HCT116 (cell line): ENCODE measurements around the gene THADA. TPM values are rescaled to one million over a fixed set of nuclear protein-coding genes. Genes with fewer than 3 reads are reported as not detected.

Source experiments
- ATAC-seq: fragments of 200-7000 bp; cut with Tn5 transposase; 2 replicates; pipeline ENCODE4 v1.9.1; 2020; ENCODE audit warnings: mild to moderate bottlenecking, moderate library complexity
- BruUV-seq: library from RNA; stranded (reverse); fragments of 400-500 nt; replicated peaks from 2 replicates; lab custom pipeline; 2021; lab: Mats Ljungman, UMichigan
- CTCF ChIA-PET: fragments of 300-600 bp; sonication (Branson Sonifier 250); formaldehyde crosslinking; loops from one replicate; lab custom pipeline; 2021; ENCODE audit warnings: antibody characterized with exemption; lab: Charles Lee
- POLR2A ChIA-PET: fragments of 300-600, 350-600 bp; sonication (Branson Sonifier 250); formaldehyde crosslinking; loops from one replicate; lab custom pipeline; 2021; ENCODE audit warnings: antibody characterized with exemption; lab: Charles Lee
- RAD21 ChIA-PET, 2 experiments: fragments of 300-600 bp; sonication (Branson Sonifier 250); formaldehyde crosslinking; loops; one replicate each; lab custom pipeline; 2023; ENCODE audit warnings: low total read pairs in 2 of 2; ENCODE audit not compliant: uncharacterized antibody in 2 of 2, unreplicated experiment in 2 of 2, low non-redundant PET in 1 of 2; lab: Charles Lee
- DNase-seq: peaks from one replicate; pipeline ENCODE4 v3.0.0-alpha.2; 2010; ENCODE audit warnings: low read depth, low spot score
- H2AFZ ChIP-seq: fragments of 200-600 bp; shearing (Covaris generic), sonication (generic); 2 replicates; pipeline ENCODE4 v1.6.1; 2017; ENCODE audit warnings: low read depth, mixed run types, mixed read lengths, antibody characterized with exemption, low read length; ENCODE audit not compliant: poor library complexity, severe bottlenecking
- H3K27ac ChIP-seq: 2 replicates; pipeline ENCODE4 v1.5.1; 2012; ENCODE audit warnings: low read depth, low read length
- H3K27me3 ChIP-seq: fragments of 200-600 bp; sonication (generic); 2 replicates; pipeline ENCODE4 v1.6.1; 2016; ENCODE audit warnings: mixed run types, low read length, mixed read lengths; ENCODE audit not compliant: insufficient read depth
- H3K36me3 ChIP-seq, 2 experiments: fragments of 200-500 bp in 1 of 2; fragments of 200-600 bp in 1 of 2; sonication (Bioruptor generic) in 1 of 2; sonication (generic) in 1 of 2; 2 replicates each; pipeline versions ENCODE4 v1.5.1 to v1.6.1; 2014 to 2016; ENCODE audit warnings: low read length in 2 of 2, inconsistent platforms in 1 of 2, mixed read lengths in 1 of 2, mixed run types in 1 of 2; ENCODE audit not compliant: insufficient read depth in 2 of 2, control insufficient read depth in 1 of 2
- H3K4me1 ChIP-seq, 2 experiments: fragments of 200-600 bp in 1 of 2; sonication (generic) in 1 of 2; 2 replicates each; pipeline versions ENCODE4 v1.5.1 to v1.6.1; 2012 to 2017; ENCODE audit warnings: low read length in 2 of 2, inconsistent platforms in 1 of 2, mild to moderate bottlenecking in 1 of 2, mixed read lengths in 1 of 2, mixed run types in 1 of 2, moderate library complexity in 1 of 2; ENCODE audit not compliant: insufficient read depth in 2 of 2, control insufficient read depth in 1 of 2
- H3K4me2 ChIP-seq: fragments of 200-600 bp; sonication (generic); 2 replicates; pipeline ENCODE4 v1.6.1; 2017; ENCODE audit warnings: mixed run types, low read length, mixed read lengths
- H3K4me3 ChIP-seq, 2 experiments: fragments of 200-600 bp in 1 of 2; sonication (generic) in 1 of 2; replicated peaks in 1 of 2; 2 replicates each; pipeline ENCODE4 v1.5.1; 2011 to 2016; ENCODE audit warnings: low read length in 2 of 2, control low read depth in 1 of 2, low read depth in 1 of 2, mild to moderate bottlenecking in 1 of 2, mixed read lengths in 1 of 2, mixed run types in 1 of 2
- H3K79me2 ChIP-seq: fragments of 200-600 bp; sonication (generic); 2 replicates; pipeline ENCODE4 v1.6.1; 2017; ENCODE audit warnings: mild to moderate bottlenecking, mixed run types, low read length, moderate library complexity, mixed read lengths; ENCODE audit not compliant: insufficient read depth
- H3K9ac ChIP-seq: fragments of 200-600 bp; sonication (generic); 2 replicates; pipeline ENCODE4 v1.6.1; 2016; ENCODE audit warnings: low read length, mixed read lengths
- H3K9me2 ChIP-seq: fragments of 200-600 bp; sonication (generic), shearing (Covaris generic); 2 replicates; pipeline ENCODE4 v1.6.1; 2017; ENCODE audit warnings: mixed run types, mild to moderate bottlenecking, moderate library complexity; ENCODE audit not compliant: insufficient read depth
- H3K9me3 ChIP-seq, 2 experiments: fragments of 200-500 bp in 1 of 2; fragments of 200-600 bp in 1 of 2; sonication (Bioruptor generic) in 1 of 2; sonication (generic) in 1 of 2; 2 replicates each; pipeline ENCODE4 v1.6.1; 2014 to 2017; ENCODE audit warnings: low read length in 2 of 2, mixed read lengths in 2 of 2, inconsistent platforms in 1 of 2, low read depth in 1 of 2, mild to moderate bottlenecking in 1 of 2, mixed run types in 1 of 2, moderate library complexity in 1 of 2; ENCODE audit not compliant: control insufficient read depth in 1 of 2, insufficient read depth in 1 of 2
- H4K20me1 ChIP-seq: fragments of 200-600 bp; sonication (generic), shearing (Covaris generic); 2 replicates; pipeline ENCODE4 v1.6.1; 2017; ENCODE audit warnings: mixed run types, mild to moderate bottlenecking, moderate library complexity; ENCODE audit not compliant: insufficient read depth
- ATF3 ChIP-seq: IDR thresholded peaks from 2 replicates; pipeline ENCODE4 v1.6.1; 2012
- CTCF ChIP-seq, 3 experiments: fragments of 200-600 bp in 1 of 3; sonication (generic) in 1 of 3; IDR thresholded peaks in 2 of 3; conservative IDR thresholded peaks in 1 of 3; 2 replicates each; pipeline ENCODE4 v1.5.1; 2012 to 2017; ENCODE audit warnings: low read depth in 2 of 3, low read length in 2 of 3, antibody characterized with exemption in 1 of 3, borderline replicate concordance in 1 of 3, control low read depth in 1 of 3, mild to moderate bottlenecking in 1 of 3, mixed read lengths in 1 of 3, mixed run types in 1 of 3, moderate library complexity in 1 of 3; ENCODE audit not compliant: insufficient read depth in 1 of 3
- EGR1 ChIP-seq: IDR thresholded peaks from 2 replicates; pipeline ENCODE4 v1.6.1; 2012; ENCODE audit warnings: low read depth
- EZH2 ChIP-seq: fragments of 200-600 bp; sonication (generic); IDR thresholded peaks from 2 replicates; pipeline ENCODE4 v1.6.1; 2017; ENCODE audit warnings: antibody characterized with exemption, mixed run types
- POLR2AphosphoS5 ChIP-seq: IDR thresholded peaks from 2 replicates; pipeline ENCODE4 v1.6.1; 2011; ENCODE audit warnings: mild to moderate bottlenecking, low read depth, low read length, moderate library complexity
- SRF ChIP-seq: IDR thresholded peaks from 2 replicates; pipeline ENCODE4 v1.6.1; 2012; ENCODE audit warnings: low read depth
- TCF7L2 ChIP-seq: IDR thresholded peaks from 2 replicates; pipeline ENCODE4 v1.7.0; 2011; ENCODE audit warnings: borderline replicate concordance, inconsistent platforms; ENCODE audit not compliant: insufficient read depth, insufficient read length; ENCODE audit errors: extremely low read depth
- ZFX ChIP-seq: fragments of 450-650 bp; IDR thresholded peaks from 2 replicates; pipeline ENCODE4 v1.6.1; 2017
- intact Hi-C: fragments of 100-400 bp; cut with micrococcal nuclease; formaldehyde crosslinking; loops from 2 replicates; pipeline ENCODE4 v1.10.0; 2022
- total RNA-seq: library from RNA; stranded (reverse); gene quantifications from one replicate; pipeline ENCODE4 v1.2.1, GENCODE V29; 2021; ENCODE audit not compliant: unreplicated experiment
- TF ChIP-seq, protein P1 (sequence below): IDR thresholded peaks from 2 replicates; pipeline ENCODE4 v1.6.1; 2011; ENCODE audit warnings: mild to moderate bottlenecking, low read length, moderate library complexity; ENCODE audit not compliant: insufficient replicate concordance; ENCODE audit errors: extremely low read depth

The THADA gene
- total RNA-seq, 1 experiment from 2014 or later: 30.7 TPM

DNA sequence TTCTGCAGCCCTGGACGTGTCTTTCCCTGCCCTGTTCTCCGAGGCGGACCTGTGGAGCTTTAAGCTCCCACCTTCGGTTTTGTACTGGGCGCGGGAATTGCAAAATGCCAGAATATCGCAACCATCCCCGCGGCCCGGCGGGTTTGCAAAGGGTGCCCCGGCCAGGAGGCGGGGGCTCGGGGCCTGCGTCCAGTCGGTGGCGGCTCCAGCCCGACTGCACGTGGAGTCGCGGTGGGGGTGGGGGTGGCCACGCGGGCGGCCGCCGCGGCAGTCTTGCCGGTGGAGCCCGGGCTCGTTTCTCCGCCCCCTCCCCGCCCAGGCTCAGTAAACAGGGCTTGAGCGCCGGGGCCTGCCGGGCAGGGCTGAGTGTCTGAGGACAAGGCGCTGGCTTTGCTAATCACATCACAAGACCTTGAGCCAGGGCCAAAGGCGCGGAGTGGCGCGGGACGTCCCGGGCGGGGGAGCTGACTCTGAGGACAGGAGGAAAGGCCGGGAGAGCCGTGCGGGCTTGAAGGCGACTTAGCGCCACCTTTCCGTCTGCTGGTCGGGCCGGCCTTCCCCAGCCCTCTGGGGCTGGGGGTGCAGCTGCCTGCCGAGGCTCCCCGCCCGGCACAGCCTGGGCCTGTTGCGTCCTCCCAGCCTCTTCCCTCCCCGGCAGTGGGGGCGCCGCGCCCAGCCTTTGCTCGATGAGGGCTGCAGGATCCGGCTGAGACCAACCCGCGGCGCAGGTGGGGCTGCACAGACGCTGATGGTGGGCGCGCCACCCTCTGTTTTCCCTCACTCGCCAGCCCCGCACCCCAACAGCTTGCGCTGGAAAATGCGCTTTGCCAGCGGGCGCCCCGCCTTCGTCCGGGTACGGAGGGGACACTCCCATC is 368.6 kb downstream of the THADA start:
- H3K9me2 ChIP-seq: no peaks in the 10 kb centered on the region
- peak overlapping the region; percentile 70 to 84 for H3K4me3 ChIP-seq
- H3K27me3 ChIP-seq: no peaks in the 10 kb centered on the region
- RAD21 ChIA-PET: interaction anchor here (0.5 to 1.6 kb wide), 6 partner anchors 9 to 558 kb away, joined by 3 to 5 read pairs (median 3); no protein-coding TSS in a partner anchor
- H3K4me2 ChIP-seq: peak overlapping the region; percentile 92
- peaks cover 37% of the 10 kb centered on the region for H3K79me2 ChIP-seq
- H3K27ac ChIP-seq: peak overlapping the region; percentile 93
- CTCF ChIA-PET: interaction anchor here (0.8 to 4.1 kb wide), 11 partner anchors 13 to 350 kb away, joined by 3 to 35 read pairs (median 6); no protein-coding TSS in a partner anchor
- ATAC-seq: peak; percentile 60
- H3K9me3 ChIP-seq: no peaks in the 10 kb centered on the region
- H3K4me1 ChIP-seq: peaks cover 37 to 42% of the 10 kb centered on the region in 2 experiments
- H3K9ac ChIP-seq: peak overlapping the region; percentile 96
- peak; percentile 47 for DNase-seq
- TF ChIP-seq ATF3 (no peak), CTCF (IDR thresholded peaks at IDR 0.05 in 2 of 3, conservative IDR thresholded peaks at IDR 0.05 in 1 of 3; ENCODE audit: borderline replicate concordance in 1 of 3, insufficient read depth in 1 of 3, low read depth in 2 of 3, low read length in 2 of 3) (no peak; a peak in 2 of 6 replicates), EGR1 (no peak), POLR2AphosphoS5 (0 out of 2 replicates have a peak, but pooled peaks have one; percentile 16), SRF (no peak), TCF7L2 (no peak), ZFX (peak; percentile 78), EZH2 (no peak)
- TF ChIP-seq, protein P1, sequence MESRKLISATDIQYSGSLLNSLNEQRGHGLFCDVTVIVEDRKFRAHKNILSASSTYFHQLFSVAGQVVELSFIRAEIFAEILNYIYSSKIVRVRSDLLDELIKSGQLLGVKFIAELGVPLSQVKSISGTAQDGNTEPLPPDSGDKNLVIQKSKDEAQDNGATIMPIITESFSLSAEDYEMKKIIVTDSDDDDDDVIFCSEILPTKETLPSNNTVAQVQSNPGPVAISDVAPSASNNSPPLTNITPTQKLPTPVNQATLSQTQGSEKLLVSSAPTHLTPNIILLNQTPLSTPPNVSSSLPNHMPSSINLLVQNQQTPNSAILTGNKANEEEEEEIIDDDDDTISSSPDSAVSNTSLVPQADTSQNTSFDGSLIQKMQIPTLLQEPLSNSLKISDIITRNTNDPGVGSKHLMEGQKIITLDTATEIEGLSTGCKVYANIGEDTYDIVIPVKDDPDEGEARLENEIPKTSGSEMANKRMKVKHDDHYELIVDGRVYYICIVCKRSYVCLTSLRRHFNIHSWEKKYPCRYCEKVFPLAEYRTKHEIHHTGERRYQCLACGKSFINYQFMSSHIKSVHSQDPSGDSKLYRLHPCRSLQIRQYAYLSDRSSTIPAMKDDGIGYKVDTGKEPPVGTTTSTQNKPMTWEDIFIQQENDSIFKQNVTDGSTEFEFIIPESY: no peak
- H3K36me3 ChIP-seq: peaks cover 12 to 19% of the 10 kb centered on the region in 2 experiments; a peak in 3 of 4 replicates
- intact Hi-C loops: loop anchor here (2.0 to 5.0 kb wide), 4 partner anchors 50 to 368 kb away; no protein-coding TSS in a partner anchor
- no TSS peak for BruUV-seq
- no peaks in the 10 kb centered on the region for H4K20me1 ChIP-seq
- POLR2A ChIA-PET: interaction anchor here (0.6 to 2.4 kb wide), 28 partner anchors 9 to 417 kb away, joined by 3 to 9 read pairs (median 3); no protein-coding TSS in a partner anchor
- no peak overlapping the region for H2AFZ ChIP-seq
